Ovary (tissue), 9 donors: ENCODE data around the gene HIPK4. TPM values are rescaled to one million over a fixed set of nuclear protein-coding genes. Genes with fewer than 3 reads are reported as not detected.

Source experiments
- DNase-seq, 5 donors: peaks; one replicate each; pipeline ENCODE4 v3.0.0-alpha.2; 2019 to 2020
- H3K27ac ChIP-seq, 2 donors: fragments of 200-600 bp; one replicate each; pipeline versions ENCODE4 v1.5.1 to v1.8.0; 2019 to 2022
- H3K27me3 ChIP-seq: fragments of 200-600 bp; one replicate; pipeline ENCODE4 v1.8.0; 2022
- H3K36me3 ChIP-seq: fragments of 200-600 bp; sonication (generic); one replicate; pipeline ENCODE4 v1.5.1; 2019
- H3K4me1 ChIP-seq: one replicate; pipeline ENCODE4 v1.8.1; 2013; ENCODE audit warnings: mild to moderate bottlenecking, moderate library complexity; ENCODE audit not compliant: insufficient read depth
- H3K4me3 ChIP-seq: fragments of 200-600 bp; sonication (generic); one replicate; pipeline ENCODE4 v1.5.1; 2017
- H3K9me3 ChIP-seq, 2 donors: fragments of 200-600 bp in 1 of 2; sonication (generic) in 1 of 2; one replicate each; pipeline versions ENCODE4 v1.5.1 to v1.8.1; 2013 to 2019; ENCODE audit warnings: mild to moderate bottlenecking in 1 of 2, moderate library complexity in 1 of 2
- EP300 ChIP-seq: sonication (generic); formaldehyde crosslinking; IDR thresholded peaks from one replicate; pipeline ENCODE4 v1.6.1; 2017; ENCODE audit warnings: antibody characterized with exemption
- POLR2A ChIP-seq: fragments of 450-650 bp; IDR thresholded peaks from one replicate; pipeline ENCODE4 v1.6.1; 2017; ENCODE audit warnings: antibody characterized with exemption, mild to moderate bottlenecking, moderate library complexity
- WGBS, 3 donors: extraction: QIAGEN DNeasy Blood & Tissue Kit in 1 of 3; methylation state at CpG; one replicate each; pipeline versions ENCODE4 v1.1.5 to v1.1.7; 2013 to 2017; 5-methylcytosine and 5-hydroxymethylcytosine counted together
- intact Hi-C, 4 donors: fragments of 100-400 bp; cut with DNase I; formaldehyde crosslinking; loops; one replicate each; pipeline versions ENCODE4 v1.11.0 to v1.15.1; 2022 to 2023
- polyA plus RNA-seq, 2 donors: library from polyadenylated mRNA; stranded (reverse); fragments of 200-250 nt in 1 of 2; fragments of 350-450 nt in 1 of 2; fragmentation: Illumina TruSeq in 1 of 2; extraction: RNeasy Lipid Tissue Mini Kit (QIAGEN cat#74804) in 1 of 2; gene quantifications; one replicate each; pipeline ENCODE4 v1.2.3, GENCODE V29; 2013 to 2014
- total RNA-seq, 7 donors: library from RNA; depleted of rRNA in 2 of 7; stranded (reverse); fragments of >200 nt in 2 of 7; fragmentation: NEBNext Ultra II Directional in 3 of 7; extraction: Animal tissue kit (Norgen Biotek cat#: 25700) in 3 of 7; gene quantifications; one replicate each; pipeline versions ENCODE4 v1.1.0 to v1.2.4, GENCODE V29; 2016 to 2023
- TF ChIP-seq, protein P1 (sequence below), 3 donors: fragments of 450-650 bp in 2 of 3; fragments of 200-600 bp in 1 of 3; IDR thresholded peaks; one replicate each; pipeline versions ENCODE4 v1.5.1 to v1.8.0; 2016 to 2022; ENCODE audit warnings: antibody characterized with exemption in 3 of 3, mild to moderate bottlenecking in 1 of 3
- donor health status: DM: no; HTN: no; CAD: no; lungs with moderate emphysema.
- donor health status: DM: no; HTN: no; CAD: no.
- donor health status: Bipolar disorder and iron deficiency.
- donor health status: DM: yes; HTN: yes; CAD: no.
- donor health status: DM: no; HTN: no; CAD: no.
- donor health status: DM: yes; HTN: yes; CAD: no.

The HIPK4 gene
- total and polyA plus RNA-seq, 9 donors = 0.11 to 0.35 (median 0.13) TPM; not detected in 4

DNA sequence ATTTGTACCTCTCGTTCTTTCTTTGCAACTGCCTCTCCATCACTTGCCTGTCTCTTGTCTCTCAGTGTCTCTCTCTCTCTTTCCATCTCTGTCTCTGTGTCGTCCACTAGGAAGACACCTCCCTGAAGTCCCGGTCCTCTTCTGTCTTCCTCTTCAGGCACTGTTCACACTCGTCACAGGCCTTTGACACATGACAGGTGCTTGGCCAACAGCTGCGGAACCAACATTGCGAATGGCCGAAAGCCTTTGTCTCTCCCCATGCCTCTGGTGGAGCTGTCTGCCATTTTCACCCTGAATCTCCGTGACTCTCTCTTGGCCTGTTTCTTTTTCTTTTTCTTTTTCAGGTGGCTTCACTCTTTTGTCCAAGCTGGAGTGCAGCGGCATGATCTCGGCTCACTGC lies 2.8 kb downstream of the HIPK4 start:
- no peaks in the 10 kb centered on the region for H3K9me3 ChIP-seq
- no peak overlapping the region for H3K4me3 ChIP-seq
- 90 to 93% (median 91%) methylated on average over 10 of the region's 10 CpGs for WGBS, 3 donors
- H3K27me3 ChIP-seq = no peaks in the 10 kb centered on the region
- TF ChIP-seq, protein P1, sequence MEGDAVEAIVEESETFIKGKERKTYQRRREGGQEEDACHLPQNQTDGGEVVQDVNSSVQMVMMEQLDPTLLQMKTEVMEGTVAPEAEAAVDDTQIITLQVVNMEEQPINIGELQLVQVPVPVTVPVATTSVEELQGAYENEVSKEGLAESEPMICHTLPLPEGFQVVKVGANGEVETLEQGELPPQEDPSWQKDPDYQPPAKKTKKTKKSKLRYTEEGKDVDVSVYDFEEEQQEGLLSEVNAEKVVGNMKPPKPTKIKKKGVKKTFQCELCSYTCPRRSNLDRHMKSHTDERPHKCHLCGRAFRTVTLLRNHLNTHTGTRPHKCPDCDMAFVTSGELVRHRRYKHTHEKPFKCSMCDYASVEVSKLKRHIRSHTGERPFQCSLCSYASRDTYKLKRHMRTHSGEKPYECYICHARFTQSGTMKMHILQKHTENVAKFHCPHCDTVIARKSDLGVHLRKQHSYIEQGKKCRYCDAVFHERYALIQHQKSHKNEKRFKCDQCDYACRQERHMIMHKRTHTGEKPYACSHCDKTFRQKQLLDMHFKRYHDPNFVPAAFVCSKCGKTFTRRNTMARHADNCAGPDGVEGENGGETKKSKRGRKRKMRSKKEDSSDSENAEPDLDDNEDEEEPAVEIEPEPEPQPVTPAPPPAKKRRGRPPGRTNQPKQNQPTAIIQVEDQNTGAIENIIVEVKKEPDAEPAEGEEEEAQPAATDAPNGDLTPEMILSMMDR (IDR thresholded peaks at IDR 0.05) = no peak
- TF ChIP-seq EP300 = no peak
- TF ChIP-seq POLR2A = no peak
- intact Hi-C loops = no loop called here
- H3K27ac ChIP-seq = no peak overlapping the region
- DNase-seq = no peak
- no peaks in the 10 kb centered on the region for H3K36me3 ChIP-seq
- no peaks in the 10 kb centered on the region for H3K4me1 ChIP-seq

GRCh38 chr19:40383668-40384248 lies 6.2 kb downstream of the HIPK4 start:
- no peaks in the 10 kb centered on the region for H3K36me3 ChIP-seq

DNA sequence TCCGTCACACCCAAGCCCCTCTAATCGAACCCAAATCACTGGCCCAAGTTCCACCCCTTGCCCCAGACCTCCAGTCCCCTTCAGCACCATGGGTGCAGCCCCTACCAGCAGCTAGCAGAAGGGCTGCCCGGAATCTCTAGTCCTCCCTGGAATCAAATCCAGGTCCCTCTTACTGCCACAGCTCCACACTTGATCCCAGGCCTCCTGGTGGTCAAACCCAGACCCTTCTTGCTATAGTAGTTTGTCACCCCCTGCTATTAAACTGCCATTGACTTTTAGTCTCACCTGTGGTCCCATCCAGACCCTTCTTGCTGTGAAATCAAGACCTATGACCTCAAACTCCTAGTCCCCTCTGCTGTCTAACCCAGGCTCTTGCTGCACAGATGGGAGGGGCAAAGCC lies 8.7 kb downstream of the HIPK4 start:
- no peak for DNase-seq
- H3K27me3 ChIP-seq = no peaks in the 10 kb centered on the region
- 80 to 85% (median 81%) methylated on average over 3 of the region's 3 CpGs for WGBS, 3 donors
- H3K4me1 ChIP-seq = no peaks in the 10 kb centered on the region
- intact Hi-C loops = no loop called here
- H3K36me3 ChIP-seq = no peaks in the 10 kb centered on the region
- H3K27ac ChIP-seq = no peak overlapping the region
- H3K4me3 ChIP-seq = no peak overlapping the region
- TF ChIP-seq, protein P1 (IDR thresholded peaks at IDR 0.05) = no peak
- TF ChIP-seq POLR2A (no peak), EP300 (no peak)
- no peaks in the 10 kb centered on the region for H3K9me3 ChIP-seq

More at GRCh38 chr19:40383668-40384248, 6.2 kb downstream of the HIPK4 start:
- no peak overlapping the region for H3K4me3 ChIP-seq
- intact Hi-C loops = no loop called here
- H3K4me1 ChIP-seq = no peaks in the 10 kb centered on the region
- H3K9me3 ChIP-seq = no peaks in the 10 kb centered on the region
- no peak for DNase-seq
- no peak overlapping the region for H3K27ac ChIP-seq
- WGBS, 3 donors = 81 to 86% (median 85%) methylated on average over 28 of the region's 28 CpGs
- TF ChIP-seq, protein P1 (IDR thresholded peaks at IDR 0.05) = no peak
- TF ChIP-seq POLR2A (no peak), EP300 (no peak)
- no peaks in the 10 kb centered on the region for H3K27me3 ChIP-seq

GRCh38 chr19:40380199-40381037 lies 9.6 kb downstream of the HIPK4 start:
- no peaks in the 10 kb centered on the region for H3K36me3 ChIP-seq
- no peaks in the 10 kb centered on the region for H3K27me3 ChIP-seq
- no peak for DNase-seq
- H3K4me1 ChIP-seq = no peaks in the 10 kb centered on the region
- no peak overlapping the region for H3K4me3 ChIP-seq
- intact Hi-C loops = no loop called here
- TF ChIP-seq POLR2A (no peak), EP300 (no peak)
- TF ChIP-seq, protein P1 (IDR thresholded peaks at IDR 0.05) = no peak
- H3K27ac ChIP-seq = no peak overlapping the region
- no peaks in the 10 kb centered on the region for H3K9me3 ChIP-seq
- 73 to 85% (median 75%) methylated on average over 37 of the region's 37 CpGs for WGBS, 3 donors
